ENCODE measurements around the gene AICDA.

The AICDA gene

GRCh38 chr12:8606890-8607289 is 5.8 kb downstream of the AICDA start:
- no peak for DNase-seq (ENCODE audit: low read depth)
- TF ChIP-seq CTCF (conservative IDR thresholded peaks at IDR 0.05; ENCODE audit: low read depth, low read length): no peak
- no peak overlapping the region for H3K4me3 ChIP-seq (ENCODE audit: low read depth, low read length)

DNA sequence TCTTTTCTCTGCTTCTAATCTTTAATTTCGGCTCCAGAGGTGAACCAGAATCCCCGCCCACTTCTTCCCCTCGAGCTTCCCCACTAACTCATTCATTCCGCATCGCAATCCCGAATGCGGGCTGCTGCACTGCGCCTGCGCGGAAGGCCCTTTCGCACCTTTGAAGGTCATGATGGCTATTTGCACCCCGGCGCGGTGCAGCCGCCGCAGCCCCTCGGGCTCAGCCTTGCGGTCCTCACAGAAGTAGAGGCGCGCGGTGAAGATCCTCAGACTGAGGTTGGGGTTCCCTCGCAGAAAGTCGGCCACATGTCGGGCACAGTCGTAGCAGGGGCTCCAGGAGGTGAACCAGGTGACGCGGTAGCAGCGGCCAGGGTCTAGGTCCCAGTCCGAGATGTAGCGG is 7.6 kb downstream of the AICDA start:
- no peak overlapping the region for H3K4me3 ChIP-seq (ENCODE audit: low read depth, low read length)
- TF ChIP-seq CTCF (conservative IDR thresholded peaks at IDR 0.05; ENCODE audit: low read depth, low read length): no peak
- no peak for DNase-seq (ENCODE audit: low read depth)

- DNase-seq (ENCODE audit: low read depth): peak; percentile 6
- H3K4me3 ChIP-seq (ENCODE audit: low read depth, low read length): no peak overlapping the region
- no peak for TF ChIP-seq CTCF (conservative IDR thresholded peaks at IDR 0.05; ENCODE audit: low read depth, low read length)
Measured at GRCh38 chr12:8603856-8604255, 8.8 kb downstream of the AICDA start.

DNA sequence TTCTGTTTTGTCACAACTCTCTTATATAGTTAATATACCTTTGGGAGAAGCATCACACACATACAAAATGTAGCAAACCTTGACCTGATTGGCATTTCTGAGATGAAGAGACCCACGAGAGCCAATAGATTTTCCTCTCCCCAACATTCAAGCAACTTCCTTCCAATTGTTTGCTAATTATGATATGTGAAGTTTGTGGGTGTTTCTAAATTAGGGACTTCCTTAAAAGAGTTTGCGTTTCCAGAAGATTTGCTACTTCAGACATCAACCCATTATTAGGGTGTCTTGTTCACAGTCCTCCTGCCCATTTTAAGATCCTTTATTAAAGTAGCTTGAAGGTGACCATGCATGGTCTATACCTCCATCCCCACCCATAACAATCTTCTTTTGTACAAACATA is 9.4 kb downstream of the AICDA start:
- no peak for DNase-seq (ENCODE audit: low read depth)
- TF ChIP-seq CTCF (conservative IDR thresholded peaks at IDR 0.05; ENCODE audit: low read depth, low read length): no peak

DNA sequence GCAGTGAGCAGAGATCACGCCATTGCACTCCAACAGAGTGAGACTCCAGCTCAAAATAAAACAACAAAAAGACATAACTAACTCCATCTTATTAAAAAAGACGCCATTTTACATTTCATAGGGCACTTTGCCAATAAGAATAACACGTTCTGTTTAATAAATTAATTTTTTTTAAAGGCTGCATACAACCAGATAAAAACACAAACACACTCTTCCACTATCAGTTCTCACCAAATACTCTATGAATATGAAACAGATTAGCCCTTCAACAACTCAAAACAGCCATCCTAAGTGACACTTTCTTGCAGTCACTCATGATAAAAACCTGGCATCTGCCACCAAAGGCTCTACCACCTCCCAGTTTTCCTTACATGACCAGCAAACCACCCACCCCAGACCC is 16.1 kb downstream of the AICDA start:
- DNase-seq (ENCODE audit: low read depth): no peak
- no peak for TF ChIP-seq CTCF (conservative IDR thresholded peaks at IDR 0.05; ENCODE audit: low read depth, low read length)
- no peak overlapping the region for H3K4me3 ChIP-seq (ENCODE audit: low read depth, low read length)

More for the DNA sequence above, 9.4 kb downstream of the AICDA start:
- H3K4me3 ChIP-seq (ENCODE audit: low read depth, low read length): no peak overlapping the region

- DNase-seq (ENCODE audit: low read depth): no peak
- no peak for TF ChIP-seq CTCF (conservative IDR thresholded peaks at IDR 0.05; ENCODE audit: low read depth, low read length)
Measured at GRCh38 chr12:8594072-8594471, 18.6 kb downstream of the AICDA start.

DNA sequence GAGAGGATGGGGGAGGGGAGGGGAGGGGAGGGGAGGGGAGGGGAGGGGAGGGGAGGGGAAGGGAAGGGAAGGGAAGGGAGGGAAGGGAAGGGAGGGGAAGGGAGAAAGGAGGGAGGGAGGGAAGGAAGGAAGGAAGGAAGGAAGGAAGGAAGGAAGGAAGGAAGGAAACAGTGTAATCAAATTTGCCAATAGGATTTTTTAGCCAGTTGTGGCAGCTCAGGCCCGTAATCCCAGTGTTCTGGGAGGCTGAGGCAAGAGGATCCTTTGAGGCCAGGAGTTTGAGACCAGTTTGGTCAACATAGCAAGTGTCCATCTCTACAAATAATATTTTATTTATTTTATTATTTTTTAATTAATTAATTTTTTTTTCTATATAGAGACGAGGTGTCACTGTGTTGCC is 19.4 kb downstream of the AICDA start:
- H3K4me3 ChIP-seq (ENCODE audit: low read depth, low read length): no peak overlapping the region
- DNase-seq (ENCODE audit: low read depth): no peak
- TF ChIP-seq CTCF (conservative IDR thresholded peaks at IDR 0.05; ENCODE audit: low read depth, low read length): no peak

More at GRCh38 chr12:8594072-8594471, 18.6 kb downstream of the AICDA start:
- no peak overlapping the region for H3K4me3 ChIP-seq (ENCODE audit: low read depth, low read length)

All from choroid plexus epithelial cell (primary cell).